Measurements from ENCODE around the gene FGF18. TPM values are rescaled to one million over a fixed set of nuclear protein-coding genes. Genes with fewer than 3 reads are reported as not detected.

FGF18 gene
- total and polyA plus RNA-seq, 8 donors = 0.13 to 0.97 (median 0.36) TPM

- Histone ChIP-seq H3K9me3 (no peaks in the 10 kb centered on the region), H3K4me3 (no peak overlapping the region), H3K27ac (no peak overlapping the region), H3K36me3 (no peaks in the 10 kb centered on the region), H3K27me3 (no peaks in the 10 kb centered on the region), H3K4me1 (no peaks in the 10 kb centered on the region)
- DNase-seq (no peak), ATAC-seq (no peak), FAIRE-seq (no peak)
- intact Hi-C loops (cut with DNase I) = no loop called here
- TF ChIP-seq CTCF (IDR thresholded peaks at IDR 0.05) = no peak
- WGBS, 2 donors = 80 to 92% methylated on average over 12 of the region's 12 CpGs
Measured at GRCh38 chr5:171464829-171465228, 45.4 kb downstream of the FGF18 start.

GRCh38 chr5:171467107-171467506 is 47.7 kb downstream of the FGF18 start:
- TF ChIP-seq CTCF (IDR thresholded peaks at IDR 0.05) = no peak
- H3K9me3 ChIP-seq = no peaks in the 10 kb centered on the region
- 81 to 90% methylated on average over 12 of the region's 12 CpGs for WGBS, 2 donors
- H3K4me1 ChIP-seq = no peaks in the 10 kb centered on the region
- H3K36me3 ChIP-seq = no peaks in the 10 kb centered on the region
- DNase-seq (no peak), FAIRE-seq (no peak), ATAC-seq (no peak)
- H3K27ac ChIP-seq = no peak overlapping the region
- no peak overlapping the region for H3K4me3 ChIP-seq
- intact Hi-C loops (cut with DNase I) = no loop called here
- no peaks in the 10 kb centered on the region for H3K27me3 ChIP-seq

GRCh38 chr5:171469326-171469725 is 49.9 kb downstream of the FGF18 start:
- H3K9me3 ChIP-seq = no peaks in the 10 kb centered on the region
- H3K36me3 ChIP-seq = no peaks in the 10 kb centered on the region
- intact Hi-C loops (cut with DNase I) = no loop called here
- 52 to 56% methylated on average over 4 of the region's 4 CpGs for WGBS, 2 donors
- ATAC-seq (no peak), FAIRE-seq (no peak), DNase-seq (no peak)
- H3K27me3 ChIP-seq = no peaks in the 10 kb centered on the region
- no peaks in the 10 kb centered on the region for H3K4me1 ChIP-seq
- no peak overlapping the region for H3K27ac ChIP-seq
- no peak for TF ChIP-seq CTCF (IDR thresholded peaks at IDR 0.05)
- H3K4me3 ChIP-seq = no peak overlapping the region

- no peak for DNase-seq
- WGBS, 2 donors = 90 to 93% methylated on average over 15 of the region's 15 CpGs
- no peaks in the 10 kb centered on the region for H3K9me3 ChIP-seq
- H3K27ac ChIP-seq = no peak overlapping the region
- intact Hi-C loops (cut with DNase I) = no loop called here
- no peak for TF ChIP-seq CTCF (IDR thresholded peaks at IDR 0.05)
- H3K27me3 ChIP-seq = no peaks in the 10 kb centered on the region
- ATAC-seq = no peak
- H3K4me3 ChIP-seq = no peak overlapping the region
- no peaks in the 10 kb centered on the region for H3K36me3 ChIP-seq
- no peak for FAIRE-seq
- H3K4me1 ChIP-seq = no peaks in the 10 kb centered on the region
Measured at GRCh38 chr5:171470420-171470819, 51.0 kb downstream of the FGF18 start.

- no peak overlapping the region for H3K4me3 ChIP-seq
- no peaks in the 10 kb centered on the region for H3K4me1 ChIP-seq
- H3K9me3 ChIP-seq = no peaks in the 10 kb centered on the region
- intact Hi-C loops (cut with DNase I) = no loop called here
- WGBS, 2 donors = 89 to 92% methylated on average over 16 of the region's 16 CpGs
- no peaks in the 10 kb centered on the region for H3K36me3 ChIP-seq
- DNase-seq (no peak), FAIRE-seq (no peak), ATAC-seq (no peak)
- H3K27me3 ChIP-seq = no peaks in the 10 kb centered on the region
- H3K27ac ChIP-seq = no peak overlapping the region
- TF ChIP-seq CTCF (IDR thresholded peaks at IDR 0.05) = no peak
Measured at GRCh38 chr5:171474230-171474813, 54.9 kb downstream of the FGF18 start.
